ENCODE measurements around the gene NR3C2. TPM values are rescaled to one million over a fixed set of nuclear protein-coding genes. Genes with fewer than 3 reads are reported as not detected.

The NR3C2 gene
- total RNA-seq, 1 experiment from 2014 or later, result 2.7 TPM

DNA sequence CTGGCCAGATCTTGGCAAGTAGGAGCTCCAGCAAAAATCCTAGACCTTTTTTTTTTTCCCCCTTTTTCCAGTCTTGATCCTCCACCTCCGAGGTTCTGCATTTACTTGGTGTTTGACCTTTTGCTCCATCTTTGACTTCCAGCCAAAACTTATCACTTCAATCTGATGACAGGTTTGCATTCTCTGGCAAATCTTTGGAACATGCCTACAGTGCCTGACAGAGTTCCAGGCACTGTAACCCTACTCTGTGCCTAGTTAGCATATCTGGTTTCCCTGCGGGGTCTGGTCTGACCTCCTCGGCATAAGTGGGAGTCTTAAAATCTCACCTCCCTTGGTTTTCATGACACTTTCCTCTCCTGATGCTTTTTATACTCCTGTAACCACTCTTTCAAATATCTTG is 39.4 kb upstream of the NR3C2 start:
- H3K9me3 ChIP-seq (ENCODE audit: control insufficient read depth in 1 of 2, insufficient read depth in 1 of 2, low read depth in 1 of 2, low read length in 2 of 2), result no peaks in the 10 kb centered on the region
- no peak overlapping the region for H3K9ac ChIP-seq (ENCODE audit: low read length)
- TF ChIP-seq TCF7L2 (IDR thresholded peaks at IDR 0.05; ENCODE audit: borderline replicate concordance, extremely low read depth, insufficient read depth, insufficient read length), result no peak
- no peak for TF ChIP-seq SRF (IDR thresholded peaks at IDR 0.05; ENCODE audit: low read depth)
- no peak for TF ChIP-seq EGR1 (IDR thresholded peaks at IDR 0.05; ENCODE audit: low read depth)
- TF ChIP-seq EZH2 (IDR thresholded peaks at IDR 0.05), result no peak
- TF ChIP-seq ZFX (IDR thresholded peaks at IDR 0.05), result no peak
- TF ChIP-seq FOSL1 (IDR thresholded peaks at IDR 0.05; ENCODE audit: low read depth), result no peak
- no peak for TF ChIP-seq SP1 (IDR thresholded peaks at IDR 0.05; ENCODE audit: low read depth)
- TF ChIP-seq, protein P1, sequence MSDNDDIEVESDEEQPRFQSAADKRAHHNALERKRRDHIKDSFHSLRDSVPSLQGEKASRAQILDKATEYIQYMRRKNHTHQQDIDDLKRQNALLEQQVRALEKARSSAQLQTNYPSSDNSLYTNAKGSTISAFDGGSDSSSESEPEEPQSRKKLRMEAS (IDR thresholded peaks at IDR 0.05), result no peak
- TF ChIP-seq, protein P2, sequence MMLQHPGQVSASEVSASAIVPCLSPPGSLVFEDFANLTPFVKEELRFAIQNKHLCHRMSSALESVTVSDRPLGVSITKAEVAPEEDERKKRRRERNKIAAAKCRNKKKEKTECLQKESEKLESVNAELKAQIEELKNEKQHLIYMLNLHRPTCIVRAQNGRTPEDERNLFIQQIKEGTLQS (IDR thresholded peaks at IDR 0.05), result no peak
- no peak for TF ChIP-seq ZNF274 (IDR thresholded peaks at IDR 0.05; ENCODE audit: low read depth, low read length)
- no peak for TF ChIP-seq JUND (IDR thresholded peaks at IDR 0.05)
- TF ChIP-seq SIN3A (IDR thresholded peaks at IDR 0.05; ENCODE audit: low read depth), result no peak
- TF ChIP-seq, protein P3, sequence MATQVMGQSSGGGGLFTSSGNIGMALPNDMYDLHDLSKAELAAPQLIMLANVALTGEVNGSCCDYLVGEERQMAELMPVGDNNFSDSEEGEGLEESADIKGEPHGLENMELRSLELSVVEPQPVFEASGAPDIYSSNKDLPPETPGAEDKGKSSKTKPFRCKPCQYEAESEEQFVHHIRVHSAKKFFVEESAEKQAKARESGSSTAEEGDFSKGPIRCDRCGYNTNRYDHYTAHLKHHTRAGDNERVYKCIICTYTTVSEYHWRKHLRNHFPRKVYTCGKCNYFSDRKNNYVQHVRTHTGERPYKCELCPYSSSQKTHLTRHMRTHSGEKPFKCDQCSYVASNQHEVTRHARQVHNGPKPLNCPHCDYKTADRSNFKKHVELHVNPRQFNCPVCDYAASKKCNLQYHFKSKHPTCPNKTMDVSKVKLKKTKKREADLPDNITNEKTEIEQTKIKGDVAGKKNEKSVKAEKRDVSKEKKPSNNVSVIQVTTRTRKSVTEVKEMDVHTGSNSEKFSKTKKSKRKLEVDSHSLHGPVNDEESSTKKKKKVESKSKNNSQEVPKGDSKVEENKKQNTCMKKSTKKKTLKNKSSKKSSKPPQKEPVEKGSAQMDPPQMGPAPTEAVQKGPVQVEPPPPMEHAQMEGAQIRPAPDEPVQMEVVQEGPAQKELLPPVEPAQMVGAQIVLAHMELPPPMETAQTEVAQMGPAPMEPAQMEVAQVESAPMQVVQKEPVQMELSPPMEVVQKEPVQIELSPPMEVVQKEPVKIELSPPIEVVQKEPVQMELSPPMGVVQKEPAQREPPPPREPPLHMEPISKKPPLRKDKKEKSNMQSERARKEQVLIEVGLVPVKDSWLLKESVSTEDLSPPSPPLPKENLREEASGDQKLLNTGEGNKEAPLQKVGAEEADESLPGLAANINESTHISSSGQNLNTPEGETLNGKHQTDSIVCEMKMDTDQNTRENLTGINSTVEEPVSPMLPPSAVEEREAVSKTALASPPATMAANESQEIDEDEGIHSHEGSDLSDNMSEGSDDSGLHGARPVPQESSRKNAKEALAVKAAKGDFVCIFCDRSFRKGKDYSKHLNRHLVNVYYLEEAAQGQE (IDR thresholded peaks at IDR 0.05; ENCODE audit: low read depth), result no peak
- TF ChIP-seq POLR2AphosphoS5 (IDR thresholded peaks at IDR 0.05; ENCODE audit: low read depth, low read length), result no peak
- no peak for TF ChIP-seq ELF1 (IDR thresholded peaks at IDR 0.05; ENCODE audit: borderline replicate concordance, low read depth)
- no peak for TF ChIP-seq CEBPB (IDR thresholded peaks at IDR 0.05; ENCODE audit: low read depth)
- TF ChIP-seq, protein P4, sequence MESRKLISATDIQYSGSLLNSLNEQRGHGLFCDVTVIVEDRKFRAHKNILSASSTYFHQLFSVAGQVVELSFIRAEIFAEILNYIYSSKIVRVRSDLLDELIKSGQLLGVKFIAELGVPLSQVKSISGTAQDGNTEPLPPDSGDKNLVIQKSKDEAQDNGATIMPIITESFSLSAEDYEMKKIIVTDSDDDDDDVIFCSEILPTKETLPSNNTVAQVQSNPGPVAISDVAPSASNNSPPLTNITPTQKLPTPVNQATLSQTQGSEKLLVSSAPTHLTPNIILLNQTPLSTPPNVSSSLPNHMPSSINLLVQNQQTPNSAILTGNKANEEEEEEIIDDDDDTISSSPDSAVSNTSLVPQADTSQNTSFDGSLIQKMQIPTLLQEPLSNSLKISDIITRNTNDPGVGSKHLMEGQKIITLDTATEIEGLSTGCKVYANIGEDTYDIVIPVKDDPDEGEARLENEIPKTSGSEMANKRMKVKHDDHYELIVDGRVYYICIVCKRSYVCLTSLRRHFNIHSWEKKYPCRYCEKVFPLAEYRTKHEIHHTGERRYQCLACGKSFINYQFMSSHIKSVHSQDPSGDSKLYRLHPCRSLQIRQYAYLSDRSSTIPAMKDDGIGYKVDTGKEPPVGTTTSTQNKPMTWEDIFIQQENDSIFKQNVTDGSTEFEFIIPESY (IDR thresholded peaks at IDR 0.05; ENCODE audit: extremely low read depth, insufficient replicate concordance, low read length), result no peak
- TF ChIP-seq, protein P5, sequence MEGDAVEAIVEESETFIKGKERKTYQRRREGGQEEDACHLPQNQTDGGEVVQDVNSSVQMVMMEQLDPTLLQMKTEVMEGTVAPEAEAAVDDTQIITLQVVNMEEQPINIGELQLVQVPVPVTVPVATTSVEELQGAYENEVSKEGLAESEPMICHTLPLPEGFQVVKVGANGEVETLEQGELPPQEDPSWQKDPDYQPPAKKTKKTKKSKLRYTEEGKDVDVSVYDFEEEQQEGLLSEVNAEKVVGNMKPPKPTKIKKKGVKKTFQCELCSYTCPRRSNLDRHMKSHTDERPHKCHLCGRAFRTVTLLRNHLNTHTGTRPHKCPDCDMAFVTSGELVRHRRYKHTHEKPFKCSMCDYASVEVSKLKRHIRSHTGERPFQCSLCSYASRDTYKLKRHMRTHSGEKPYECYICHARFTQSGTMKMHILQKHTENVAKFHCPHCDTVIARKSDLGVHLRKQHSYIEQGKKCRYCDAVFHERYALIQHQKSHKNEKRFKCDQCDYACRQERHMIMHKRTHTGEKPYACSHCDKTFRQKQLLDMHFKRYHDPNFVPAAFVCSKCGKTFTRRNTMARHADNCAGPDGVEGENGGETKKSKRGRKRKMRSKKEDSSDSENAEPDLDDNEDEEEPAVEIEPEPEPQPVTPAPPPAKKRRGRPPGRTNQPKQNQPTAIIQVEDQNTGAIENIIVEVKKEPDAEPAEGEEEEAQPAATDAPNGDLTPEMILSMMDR (IDR thresholded peaks at IDR 0.05 in 2 of 3, conservative IDR thresholded peaks at IDR 0.05 in 1 of 3; ENCODE audit: borderline replicate concordance in 1 of 3, insufficient read depth in 1 of 3, low read depth in 2 of 3, low read length in 2 of 3), result no peak
- TF ChIP-seq RAD21 (IDR thresholded peaks at IDR 0.05; ENCODE audit: low read depth), result no peak
- DNase-seq (ENCODE audit: low read depth, low spot score), result no peak
- no peak for ATAC-seq
- no peak overlapping the region for H2AFZ ChIP-seq (ENCODE audit: low read depth, low read length, poor library complexity, severe bottlenecking)
- intact Hi-C loops (cut with micrococcal nuclease), result no loop called here
- RAD21 ChIA-PET (ENCODE audit: low non-redundant PET in 1 of 2, low total read pairs in 2 of 2, uncharacterized antibody in 2 of 2, unreplicated experiment in 2 of 2), result no interaction called here
- POLR2A ChIA-PET, result no interaction called here
- H3K79me2 ChIP-seq (ENCODE audit: insufficient read depth, low read length), result no peaks in the 10 kb centered on the region
- H3K27ac ChIP-seq (ENCODE audit: low read depth, low read length), result no peak overlapping the region
- H3K4me3 ChIP-seq (replicated peaks in 1 of 2; ENCODE audit: low read depth in 1 of 2, low read length in 2 of 2), result no peak overlapping the region
- H3K4me2 ChIP-seq (ENCODE audit: low read length), result no peak overlapping the region
- H4K20me1 ChIP-seq (ENCODE audit: insufficient read depth), result no peaks in the 10 kb centered on the region
- BruUV-seq (replicated peaks), result no TSS peak
- no peaks in the 10 kb centered on the region for H3K9me2 ChIP-seq (ENCODE audit: insufficient read depth)
- CTCF ChIA-PET, result no interaction called here
- H3K27me3 ChIP-seq (ENCODE audit: insufficient read depth, low read length), result no peaks in the 10 kb centered on the region
- no peaks in the 10 kb centered on the region for H3K36me3 ChIP-seq (ENCODE audit: control insufficient read depth in 1 of 2, insufficient read depth in 2 of 2, low read length in 2 of 2)
- no peaks in the 10 kb centered on the region for H3K4me1 ChIP-seq (ENCODE audit: control insufficient read depth in 1 of 2, insufficient read depth in 2 of 2, low read length in 2 of 2)
